Mononuclear cell (primary cell): Measurements from ENCODE around the gene KRT79. TPM values are rescaled to one million over a fixed set of nuclear protein-coding genes. Genes with fewer than 3 reads are reported as not detected.

ENCODE experiments used
- H3K27me3 ChIP-seq: 2 replicates; pipeline ENCODE4 v1.6.0; 2011; ENCODE audit warnings: low read length, control low read depth; ENCODE audit not compliant: insufficient read depth
- H3K4me1 ChIP-seq: 2 replicates; pipeline ENCODE4 v1.5.1; 2011; ENCODE audit warnings: mild to moderate bottlenecking, low read length, control low read depth; ENCODE audit not compliant: insufficient read depth
- H3K4me3 ChIP-seq: 2 replicates; pipeline ENCODE4 v1.5.1; 2011; ENCODE audit warnings: mild to moderate bottlenecking, low read length, moderate library complexity
- H3K9me3 ChIP-seq: 2 replicates; pipeline ENCODE4 v1.5.1; 2011; ENCODE audit warnings: low read depth, mild to moderate bottlenecking, control low read depth, low read length
- total RNA-seq: library from RNA; depleted of rRNA; stranded (reverse); fragments of >200 nt; gene quantifications from one replicate; pipeline ENCODE4 v1.2.3, GENCODE V29; 2012

The KRT79 gene
- total RNA-seq, 1 donor = not detected

DNA sequence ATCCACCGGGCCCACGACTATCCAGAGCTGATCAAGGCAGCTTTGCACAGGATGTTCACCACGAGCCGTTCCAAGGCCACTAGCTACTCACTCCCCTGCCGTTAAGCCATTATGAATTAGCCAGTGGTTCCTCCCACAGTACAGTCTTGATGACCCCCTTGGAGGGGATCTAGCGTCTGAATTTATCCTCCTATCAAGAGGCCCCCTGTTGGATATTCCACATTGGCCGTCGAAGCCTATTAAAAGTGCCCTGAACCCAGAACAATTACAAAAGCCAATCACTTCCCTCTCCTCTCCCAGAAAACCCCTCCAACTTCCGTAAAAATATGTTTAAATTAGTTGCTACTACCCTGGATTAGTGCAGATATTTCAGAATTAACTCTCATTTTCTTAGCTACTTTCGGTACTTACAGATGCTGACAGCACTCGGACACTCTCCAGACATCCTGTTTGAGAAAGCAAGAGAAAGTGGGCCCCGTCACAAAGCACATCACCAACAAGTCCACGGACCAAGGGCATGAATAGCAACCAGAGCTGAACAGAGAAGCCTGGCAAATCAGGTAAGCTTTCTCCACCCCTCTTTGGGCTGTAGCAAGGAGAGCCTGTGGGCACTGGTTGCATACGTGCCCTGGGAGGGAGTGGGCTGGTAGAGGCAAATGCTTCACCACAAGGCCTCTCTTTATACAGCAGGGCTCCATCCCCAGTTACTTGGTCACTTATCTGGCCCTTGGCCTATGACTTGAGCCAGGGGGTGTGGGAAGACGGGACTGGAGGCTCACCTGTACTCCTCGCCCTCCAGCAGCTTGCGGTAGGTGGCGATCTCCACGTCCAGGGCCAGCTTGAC, 43.5 kb downstream of the KRT79 start:
- H3K4me1 ChIP-seq = peaks cover 4% of the 10 kb centered on the region
- H3K9me3 ChIP-seq = no peaks in the 10 kb centered on the region

DNA sequence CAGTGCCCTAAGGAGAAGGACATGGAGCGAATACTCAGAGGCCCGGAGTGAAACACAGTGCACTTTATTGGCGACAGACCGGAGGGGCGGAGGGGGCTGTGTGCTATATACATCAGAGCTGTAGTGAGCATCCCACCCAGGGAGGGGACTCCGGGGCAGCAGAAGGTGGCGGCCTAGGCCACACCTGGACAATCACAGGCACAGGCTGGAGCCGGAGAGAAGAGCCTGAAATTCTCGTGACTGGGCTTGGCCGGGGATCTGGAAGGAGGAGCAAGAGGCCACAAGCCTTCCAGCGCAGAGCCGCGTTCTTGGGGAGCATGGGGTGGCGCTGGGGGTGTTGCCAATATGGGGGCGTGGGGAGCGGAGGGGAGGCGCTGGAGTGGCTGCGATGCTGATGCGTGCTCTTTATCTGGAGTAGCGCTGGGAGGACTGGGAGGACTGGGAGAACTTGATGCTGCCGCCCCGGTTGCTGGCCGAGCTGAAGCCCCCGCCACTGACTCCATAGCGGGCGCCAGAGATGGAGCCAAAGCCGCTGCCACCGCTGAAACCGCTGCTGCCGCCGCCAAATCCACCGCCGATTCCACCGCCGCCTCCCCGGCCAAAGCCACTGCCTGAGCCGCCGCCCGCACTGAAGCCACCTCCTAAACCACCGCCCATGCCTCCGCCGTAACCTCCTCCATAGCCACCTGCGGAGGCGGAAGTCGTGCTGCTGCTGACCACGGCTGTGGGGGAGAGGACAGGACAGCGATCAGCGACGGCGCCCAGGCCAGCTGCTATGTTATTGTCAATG, 44.3 kb downstream of the KRT79 start:
- Histone ChIP-seq H3K4me1 (peaks cover 4% of the 10 kb centered on the region), H3K9me3 (no peaks in the 10 kb centered on the region), H3K27me3 (peaks cover 7% of the 10 kb centered on the region), H3K4me3 (no peak overlapping the region)

More for the DNA sequence above, 43.5 kb downstream of the KRT79 start:
- H3K27me3 ChIP-seq = peaks cover 7% of the 10 kb centered on the region
- no peak overlapping the region for H3K4me3 ChIP-seq

DNA sequence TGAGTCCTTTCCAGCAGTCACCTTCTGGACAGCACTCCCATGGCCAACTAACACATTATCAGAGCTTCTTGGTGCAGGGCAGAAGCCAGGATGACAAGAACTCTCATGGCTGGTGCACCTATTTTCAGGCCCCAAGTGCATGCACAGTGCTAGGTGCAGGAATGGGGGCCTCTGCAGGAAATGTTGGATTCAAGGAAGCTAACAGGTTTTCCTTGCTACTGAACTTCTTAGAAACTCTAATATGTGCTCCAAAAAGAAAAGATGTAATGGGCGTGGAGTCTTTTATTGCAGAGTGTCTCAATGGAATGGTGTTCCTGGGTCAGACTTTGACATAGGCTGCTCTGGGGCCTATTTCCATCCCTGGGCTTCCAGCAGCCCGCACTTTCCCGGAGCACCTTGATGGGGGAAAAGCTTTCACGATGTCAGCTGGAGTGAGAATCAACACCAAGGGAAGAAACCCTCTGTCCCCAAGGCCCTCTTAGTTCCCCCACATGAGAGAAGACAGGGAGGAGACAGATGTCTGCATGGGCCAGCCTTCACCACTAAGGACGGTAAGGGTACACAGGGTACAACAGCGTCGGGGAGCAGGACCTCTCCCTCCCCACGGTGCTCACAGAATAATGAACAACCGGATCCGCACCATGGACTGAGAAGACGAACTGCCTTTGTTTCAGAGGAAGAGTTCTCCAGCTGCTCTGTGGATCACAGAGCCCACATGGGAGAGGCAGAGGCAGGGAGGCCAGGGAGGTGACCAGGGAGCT, 45.1 kb downstream of the KRT79 start:
- Histone ChIP-seq H3K4me1 (peaks cover 4% of the 10 kb centered on the region), H3K4me3 (no peak overlapping the region), H3K27me3 (peaks cover 7% of the 10 kb centered on the region), H3K9me3 (no peaks in the 10 kb centered on the region)

DNA sequence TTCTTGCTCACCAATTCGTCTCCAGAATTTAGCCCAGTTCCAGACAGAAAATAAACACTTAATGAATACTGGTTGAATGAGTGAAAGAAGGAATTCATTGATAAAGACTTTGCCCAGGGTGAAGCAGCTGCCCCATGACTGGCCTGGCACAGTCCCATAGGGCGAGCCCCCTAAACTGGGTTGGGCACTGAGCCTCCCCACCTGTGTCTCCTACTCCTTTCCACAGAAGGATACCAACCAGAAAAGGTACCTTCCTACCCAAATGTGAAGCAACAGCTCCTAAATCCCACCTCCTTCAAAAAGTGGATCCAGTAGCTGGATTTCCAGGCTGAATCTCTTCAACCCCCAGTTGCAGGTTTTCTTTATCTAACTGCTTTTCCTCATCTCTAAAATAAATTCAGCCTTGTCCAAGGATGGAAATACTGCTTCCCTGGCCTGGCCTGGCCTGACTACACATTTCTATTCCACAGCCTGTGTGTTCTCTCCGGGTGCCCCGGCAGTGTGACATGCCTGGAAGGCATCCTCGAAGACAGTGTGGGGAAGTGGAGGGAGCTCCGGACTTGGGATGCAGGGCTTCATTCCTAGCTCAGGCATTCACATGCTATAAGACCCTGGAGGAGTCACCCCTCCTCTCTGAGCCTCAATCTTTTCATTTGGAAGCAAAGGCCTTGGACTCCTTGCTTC, 45.8 kb downstream of the KRT79 start:
- Histone ChIP-seq H3K9me3 (no peaks in the 10 kb centered on the region), H3K27me3 (peaks cover 7% of the 10 kb centered on the region), H3K4me3 (no peak overlapping the region), H3K4me1 (peaks cover 4% of the 10 kb centered on the region)

DNA sequence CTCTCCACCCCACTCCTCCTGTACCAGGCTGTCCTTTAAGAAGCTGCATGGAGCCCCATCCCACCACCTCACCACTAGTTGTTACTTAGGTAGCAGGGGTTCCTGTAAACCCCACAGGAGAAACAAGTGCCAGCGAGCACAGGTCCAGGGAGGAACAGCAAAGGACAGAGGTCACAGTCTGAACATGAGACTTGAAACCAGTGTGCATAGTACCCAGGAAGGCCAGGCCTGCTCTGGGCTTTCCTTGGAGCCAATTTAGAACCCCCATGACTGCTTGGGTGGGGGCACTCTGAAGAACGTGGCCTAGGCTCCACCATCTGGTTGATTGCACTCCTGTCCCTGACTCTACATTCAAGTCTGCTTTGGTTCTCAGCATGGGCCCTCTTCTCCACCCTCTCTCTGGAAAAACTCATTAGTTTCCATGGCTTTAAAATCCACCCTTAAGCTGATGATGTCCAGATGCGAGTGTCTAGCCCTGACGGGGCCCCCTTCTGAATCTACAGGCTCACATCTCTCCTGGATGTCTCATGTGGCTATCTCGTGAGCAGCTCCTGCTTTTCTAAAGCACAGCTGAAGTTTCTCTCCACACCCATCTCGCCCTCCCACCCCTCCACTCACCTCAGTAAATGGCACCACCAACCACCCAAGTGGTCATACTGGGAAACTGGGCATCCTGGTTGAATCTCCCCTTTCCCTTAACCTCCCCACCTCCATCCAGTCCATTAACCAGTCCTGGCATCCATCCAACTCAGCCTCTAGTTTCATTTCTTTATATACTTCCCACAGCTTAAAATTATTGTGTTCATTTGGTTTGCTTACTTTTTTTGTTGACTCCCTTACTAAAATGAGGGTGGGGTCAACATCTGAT, 46.6 kb downstream of the KRT79 start:
- Histone ChIP-seq H3K4me1 (peaks cover 4% of the 10 kb centered on the region), H3K27me3 (peaks cover 7% of the 10 kb centered on the region), H3K9me3 (no peaks in the 10 kb centered on the region), H3K4me3 (no peak overlapping the region)

DNA sequence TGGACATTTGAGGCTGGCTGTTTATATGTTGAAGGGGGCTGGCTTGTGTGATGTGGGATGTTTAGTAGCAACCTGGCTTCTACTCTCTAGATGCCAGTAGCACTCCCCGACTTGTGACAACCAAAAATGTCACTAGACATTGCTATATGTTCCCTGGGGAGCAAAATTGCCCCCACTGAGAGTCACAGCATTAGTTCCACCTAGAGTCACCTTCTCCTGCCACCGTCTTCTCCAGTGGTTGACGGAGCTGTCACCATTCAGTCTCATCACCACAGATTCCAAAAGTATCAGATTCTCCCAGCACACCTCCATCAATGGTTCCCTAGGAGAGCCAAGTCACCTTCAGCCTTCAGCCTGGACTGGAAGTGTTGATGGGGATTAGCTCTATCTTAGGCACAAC, 49.2 kb downstream of the KRT79 start:
- Histone ChIP-seq H3K27me3 (peaks cover 4% of the 10 kb centered on the region), H3K4me3 (no peak overlapping the region), H3K4me1 (peaks cover under 1% of the 10 kb centered on the region), H3K9me3 (no peaks in the 10 kb centered on the region)

DNA sequence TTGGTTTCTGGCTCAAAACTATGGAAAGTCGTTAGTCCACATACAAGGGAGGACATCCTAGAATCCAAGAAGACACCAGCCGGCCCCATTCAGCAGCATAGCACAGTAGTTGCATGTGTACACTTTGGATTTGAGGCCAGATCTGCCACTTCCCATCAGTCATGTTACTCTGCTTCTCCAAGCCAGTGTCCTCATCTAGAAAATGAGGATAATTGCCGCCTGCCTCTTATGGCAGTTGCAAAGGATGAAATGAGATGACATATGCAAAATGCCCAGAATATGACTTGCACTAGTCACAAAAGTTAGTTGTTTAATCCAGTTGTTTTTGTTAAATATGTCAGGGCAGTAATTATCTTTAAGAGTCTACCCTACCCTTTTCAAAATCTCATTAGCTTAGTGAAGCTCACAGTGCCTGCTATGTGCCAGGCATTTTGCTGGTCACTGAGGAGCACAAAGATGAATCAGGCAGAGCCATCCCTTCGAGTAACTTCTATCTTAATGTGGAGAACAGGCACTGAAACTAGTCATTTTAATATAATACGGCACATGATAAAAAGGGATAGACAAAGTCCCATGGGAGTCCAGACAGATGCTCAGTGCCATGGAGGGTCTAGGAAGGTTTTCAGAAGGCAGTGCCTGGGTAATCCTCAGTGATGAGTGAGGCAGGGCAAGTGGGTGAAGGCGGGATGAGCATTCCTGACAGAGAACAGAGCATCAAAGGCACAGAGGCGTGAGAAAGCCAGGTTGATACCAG, 50.4 kb downstream of the KRT79 start:
- no peaks in the 10 kb centered on the region for H3K9me3 ChIP-seq
- no peaks in the 10 kb centered on the region for H3K4me1 ChIP-seq
- no peak overlapping the region for H3K4me3 ChIP-seq
- peaks cover 4% of the 10 kb centered on the region for H3K27me3 ChIP-seq

DNA sequence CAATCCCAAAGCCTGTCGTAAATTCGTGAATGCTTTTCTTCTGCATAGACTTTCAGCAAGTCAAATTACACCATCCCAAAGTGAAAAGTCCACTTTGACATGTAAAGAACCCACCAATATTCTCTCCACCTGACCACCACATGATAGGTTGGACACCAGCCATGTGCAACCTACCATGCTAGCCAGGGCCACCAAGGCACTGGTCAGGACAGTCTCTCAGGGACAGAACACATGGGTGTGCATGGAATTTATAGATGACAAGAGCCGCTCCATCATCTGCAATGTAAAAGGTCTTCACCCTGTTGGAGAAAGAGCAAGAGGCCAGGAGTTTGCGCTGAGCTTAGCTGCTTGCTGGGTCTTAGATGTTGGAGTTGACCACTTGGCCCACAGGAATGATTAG, 51.6 kb downstream of the KRT79 start:
- H3K4me3 ChIP-seq = no peak overlapping the region
- H3K9me3 ChIP-seq = no peaks in the 10 kb centered on the region
- H3K27me3 ChIP-seq = no peaks in the 10 kb centered on the region
- H3K4me1 ChIP-seq = no peaks in the 10 kb centered on the region

DNA sequence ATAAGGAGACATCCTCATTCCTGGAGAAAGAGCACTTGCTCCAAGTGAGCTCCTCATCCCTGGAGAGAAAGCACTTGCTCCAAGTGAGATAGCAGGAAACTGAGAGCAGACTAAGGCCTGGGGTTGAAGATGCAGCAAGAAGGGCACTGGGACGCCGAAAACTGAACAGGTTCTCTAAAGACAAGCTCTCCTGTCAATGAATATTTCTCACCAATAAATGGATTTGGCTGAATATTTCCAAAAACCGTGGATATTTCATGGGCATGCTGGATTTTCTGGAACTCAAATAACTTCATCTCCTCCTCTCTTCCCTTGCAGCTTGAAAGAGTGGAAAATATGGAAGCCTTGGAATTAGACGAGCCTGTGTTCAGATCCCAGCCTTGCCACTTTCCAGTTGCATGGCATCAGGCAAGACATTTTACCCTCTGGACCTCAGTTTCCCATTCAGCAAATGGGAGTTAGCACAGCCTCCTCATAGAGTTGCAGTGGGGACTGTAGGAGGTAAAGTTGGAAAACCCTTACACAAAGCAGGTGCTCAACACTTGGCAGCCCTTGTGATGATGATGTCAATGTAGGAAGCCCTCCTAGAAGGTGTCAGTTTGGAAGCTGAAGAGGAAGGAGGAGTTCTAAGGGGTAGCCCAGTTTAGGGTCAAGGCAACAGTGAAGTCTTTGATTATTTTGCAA, 52.6 kb downstream of the KRT79 start:
- Histone ChIP-seq H3K9me3 (no peaks in the 10 kb centered on the region), H3K4me3 (no peak overlapping the region), H3K4me1 (no peaks in the 10 kb centered on the region), H3K27me3 (no peaks in the 10 kb centered on the region)

DNA sequence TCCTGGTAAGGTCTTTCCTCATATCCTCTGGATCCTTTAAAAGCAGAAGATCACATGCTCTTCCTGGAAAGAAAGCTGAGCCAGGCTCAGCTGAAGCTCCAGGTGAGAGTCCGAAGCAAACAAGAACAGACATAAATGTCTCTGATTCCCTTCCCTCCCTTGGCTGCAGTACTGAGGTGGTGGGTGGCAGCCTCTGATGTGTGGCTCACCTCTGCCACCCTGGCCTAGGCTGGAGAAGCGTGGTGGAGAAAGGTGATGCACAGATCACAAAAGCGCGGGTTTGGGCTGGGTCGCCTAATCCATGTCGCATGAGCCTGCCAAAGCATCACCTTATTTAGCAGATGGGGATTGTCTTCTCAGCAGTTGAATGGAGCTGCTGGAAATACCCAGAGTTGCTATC, 54.2 kb downstream of the KRT79 start:
- Histone ChIP-seq H3K4me3 (no peak overlapping the region), H3K4me1 (no peaks in the 10 kb centered on the region), H3K27me3 (no peaks in the 10 kb centered on the region), H3K9me3 (no peaks in the 10 kb centered on the region)

DNA sequence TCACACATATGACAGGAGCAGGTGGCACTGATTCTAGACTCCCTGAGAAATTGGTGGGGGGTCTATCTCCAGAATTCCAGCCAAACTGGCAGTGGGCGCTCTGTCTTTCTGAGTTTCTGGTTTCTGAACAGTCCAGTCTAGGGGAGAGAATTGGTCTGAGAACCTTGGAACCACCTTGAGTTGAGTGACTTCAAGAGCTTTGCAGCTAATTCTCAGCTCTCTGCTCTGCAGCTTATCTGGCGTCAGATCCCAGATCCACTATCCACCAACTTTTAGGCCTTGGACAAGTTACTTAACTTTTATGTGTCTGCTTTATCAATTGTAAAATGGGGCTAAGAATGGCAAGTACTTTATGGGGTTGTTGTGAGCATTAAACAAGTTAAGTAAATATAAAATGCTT, 55.3 kb downstream of the KRT79 start:
- Histone ChIP-seq H3K4me1 (no peaks in the 10 kb centered on the region), H3K9me3 (no peaks in the 10 kb centered on the region), H3K27me3 (no peaks in the 10 kb centered on the region), H3K4me3 (no peak overlapping the region)

DNA sequence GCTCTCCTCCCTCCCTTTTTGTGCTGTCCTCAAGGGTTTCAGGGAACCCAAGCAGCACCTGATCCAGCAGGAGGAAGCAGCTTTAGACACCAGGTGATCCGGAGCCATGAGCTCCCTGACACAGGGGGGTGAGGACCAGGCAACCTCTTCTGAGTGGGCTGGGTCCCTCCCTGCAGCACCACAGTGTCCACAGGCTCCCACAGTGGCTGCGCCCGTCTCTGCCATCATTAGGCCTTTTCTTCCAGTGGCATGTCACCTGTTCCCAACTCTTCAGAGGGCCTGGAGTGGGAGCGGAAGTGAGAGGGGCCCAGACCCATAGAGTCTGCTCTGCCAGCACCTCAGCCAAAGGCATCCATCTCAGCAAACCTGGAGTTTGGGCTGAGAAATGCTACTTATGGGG, 56.5 kb downstream of the KRT79 start:
- Histone ChIP-seq H3K9me3 (no peaks in the 10 kb centered on the region), H3K27me3 (no peaks in the 10 kb centered on the region), H3K4me3 (no peak overlapping the region), H3K4me1 (no peaks in the 10 kb centered on the region)

DNA sequence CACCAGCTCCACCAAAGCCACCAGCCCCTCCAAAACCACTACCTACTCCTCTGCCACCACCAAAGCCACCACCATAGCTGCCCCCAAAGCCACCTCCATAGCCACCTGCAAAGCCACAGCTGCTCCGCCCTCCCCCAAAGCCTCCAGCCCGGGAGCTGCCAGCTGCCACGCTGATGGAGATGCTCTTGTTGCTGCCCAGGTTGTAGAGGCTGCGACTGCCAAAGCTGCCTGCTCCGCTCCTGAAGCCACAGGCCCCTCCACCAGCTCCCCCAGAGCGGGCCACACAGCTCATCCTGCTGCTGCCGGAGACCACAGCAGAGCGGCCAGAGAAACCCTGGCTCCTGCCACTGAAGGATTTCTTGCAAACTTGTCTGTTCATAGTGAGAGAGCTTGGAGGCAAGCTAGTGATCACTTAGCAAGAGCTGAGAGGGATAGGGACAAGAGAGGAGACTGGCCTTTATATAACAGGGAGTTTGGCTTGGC, 57.2 kb downstream of the KRT79 start, which contains the start of gene KRT76:
Gene KRT76 (minus strand): TSS at position 433 of the 483 bp plus-strand sequence. CDS start 54 bp downstream, at position 379.
- Histone ChIP-seq H3K27me3 (no peaks in the 10 kb centered on the region), H3K4me3 (no peak within 1 kb of the TSS), H3K4me1 (no peaks in the 10 kb centered on the region), H3K9me3 (no peaks in the 10 kb centered on the region)
